DMS153 (cell line): Measurements from ENCODE around the gene TMEM150B.

ENCODE experiments used
- DNase-seq: peaks from one replicate; lab custom pipeline; 2025; lab: John Stamatoyannopoulos, UW

TMEM150B gene

GRCh38 chr19:55325172-55325571, at the start of gene TMEM150B:
Gene TMEM150B (minus strand): TSS chr19:55325341. CDS start chr19:55321036, 4,305 bp downstream.
- DNase-seq: no peak

- DNase-seq: no peak
Measured at GRCh38 chr19:55373993-55374757, 49.0 kb upstream of the TMEM150B start.

GRCh38 chr19:55373306-55373992, 48.3 kb upstream of the TMEM150B start:
- no peak for DNase-seq

GRCh38 chr19:55372316-55373081, 47.4 kb upstream of the TMEM150B start:
- DNase-seq: no peak

GRCh38 chr19:55370305-55370988, 45.3 kb upstream of the TMEM150B start, which contains the start of gene IL11:
Gene IL11 (minus strand): TSS chr19:55370463. CDS start chr19:55370310, 153 bp downstream.
- no peak for DNase-seq

GRCh38 chr19:55369653-55370304, 44.6 kb upstream of the TMEM150B start:
- no peak for DNase-seq

GRCh38 chr19:55368701-55369563, 43.8 kb upstream of the TMEM150B start:
- no peak for DNase-seq

GRCh38 chr19:55368106-55368505, 43.0 kb upstream of the TMEM150B start:
- DNase-seq: no peak

GRCh38 chr19:55366790-55367189, 41.6 kb upstream of the TMEM150B start:
- DNase-seq: no peak

GRCh38 chr19:55365964-55366363, 40.8 kb upstream of the TMEM150B start:
- DNase-seq: no peak

- DNase-seq: no peak
Measured at GRCh38 chr19:55365245-55365644, 40.1 kb upstream of the TMEM150B start.

GRCh38 chr19:55362990-55363716, 38.0 kb upstream of the TMEM150B start, which contains the start of gene GARIN5B:
Gene GARIN5B (minus strand): TSS chr19:55363260. CDS start chr19:55363066, 194 bp downstream.
- no peak for DNase-seq

GRCh38 chr19:55362174-55362989, 37.2 kb upstream of the TMEM150B start:
- no peak for DNase-seq

- DNase-seq: no peak
Measured at GRCh38 chr19:55360902-55361301, 35.8 kb upstream of the TMEM150B start.

GRCh38 chr19:55358943-55359908, 34.1 kb upstream of the TMEM150B start:
- DNase-seq: peak; percentile 19

GRCh38 chr19:55358493-55358892, 33.4 kb upstream of the TMEM150B start:
- no peak for DNase-seq

GRCh38 chr19:55355213-55355821, 30.2 kb upstream of the TMEM150B start:
- DNase-seq: no peak
